Loucy (cell line): ENCODE results near the gene ADH1C.

Experiments
- H2AFZ ChIP-seq: fragments of 200-600 bp; sonication (generic); 2 replicates; pipeline ENCODE4 v1.6.0; 2016; ENCODE audit warnings: antibody characterized with exemption, mild to moderate bottlenecking, low read length, moderate library complexity
- H3F3A ChIP-seq: fragments of 200-600 bp; 2 replicates; pipeline ENCODE4 v1.6.0; 2016; ENCODE audit warnings: antibody characterized with exemption, low read depth, mild to moderate bottlenecking
- H3K27me3 ChIP-seq: fragments of 200-600 bp; sonication (generic); 2 replicates; pipeline ENCODE4 v1.6.1; 2014; ENCODE audit warnings: low read length, mild to moderate bottlenecking; ENCODE audit not compliant: insufficient read depth, poor library complexity, severe bottlenecking
- H3K36me3 ChIP-seq: fragments of 200-600 bp; sonication (generic); 2 replicates; pipeline ENCODE4 v1.6.1; 2016; ENCODE audit warnings: low read length; ENCODE audit not compliant: insufficient read depth
- H3K4me1 ChIP-seq: fragments of 200-600 bp; sonication (generic); 2 replicates; pipeline ENCODE4 v1.5.1; 2014; ENCODE audit warnings: low read length, mild to moderate bottlenecking; ENCODE audit not compliant: insufficient read depth, poor library complexity, severe bottlenecking
- H3K4me2 ChIP-seq: fragments of 200-600 bp; sonication (generic); 2 replicates; pipeline ENCODE4 v1.6.0; 2014; ENCODE audit warnings: antibody characterized with exemption, low read length, low read depth, mild to moderate bottlenecking; ENCODE audit not compliant: poor library complexity, severe bottlenecking
- H3K4me3 ChIP-seq: fragments of 200-600 bp; sonication (generic); 2 replicates; pipeline ENCODE4 v1.5.1; 2014; ENCODE audit warnings: low read length, mild to moderate bottlenecking, mixed read lengths; ENCODE audit not compliant: poor library complexity, severe bottlenecking
- H3K79me2 ChIP-seq: fragments of 200-600 bp; sonication (generic); 2 replicates; pipeline ENCODE4 v1.6.1; 2014; ENCODE audit warnings: low read length; ENCODE audit not compliant: insufficient read depth
- H3K9ac ChIP-seq: fragments of 200-600 bp; sonication (generic); 2 replicates; pipeline ENCODE4 v1.6.0; 2014; ENCODE audit warnings: mild to moderate bottlenecking, low read depth, low read length, moderate library complexity; ENCODE audit not compliant: poor library complexity, severe bottlenecking
- H3K9me2 ChIP-seq: fragments of 200-600 bp; sonication (generic); replicated peaks from 2 replicates; pipeline ENCODE4 v1.6.1; 2016; ENCODE audit warnings: low read depth, low read length, mixed read lengths
- H3K9me3 ChIP-seq: fragments of 200-600 bp; sonication (generic); 2 replicates; pipeline ENCODE4 v1.6.1; 2014; ENCODE audit warnings: mild to moderate bottlenecking, antibody characterized with exemption, low read length, low read depth; ENCODE audit not compliant: insufficient read depth
- H4K20me1 ChIP-seq: fragments of 200-600 bp; sonication (generic); 2 replicates; pipeline ENCODE4 v1.6.0; 2014; ENCODE audit warnings: antibody characterized with exemption, low read length, mild to moderate bottlenecking; ENCODE audit not compliant: insufficient read depth, poor library complexity, severe bottlenecking
- EZH2phosphoT487 ChIP-seq: fragments of 200-600 bp; IDR thresholded peaks from 2 replicates; pipeline ENCODE4 v1.6.1; 2018; ENCODE audit warnings: antibody characterized with exemption, mild to moderate bottlenecking, moderate library complexity, borderline replicate concordance
- TF ChIP-seq, protein P1 (sequence below): fragments of 200-600 bp; sonication (generic); conservative IDR thresholded peaks from 2 replicates; pipeline ENCODE4 v1.5.1; 2014; ENCODE audit warnings: mild to moderate bottlenecking, antibody characterized with exemption, low read length

Gene ADH1C

DNA sequence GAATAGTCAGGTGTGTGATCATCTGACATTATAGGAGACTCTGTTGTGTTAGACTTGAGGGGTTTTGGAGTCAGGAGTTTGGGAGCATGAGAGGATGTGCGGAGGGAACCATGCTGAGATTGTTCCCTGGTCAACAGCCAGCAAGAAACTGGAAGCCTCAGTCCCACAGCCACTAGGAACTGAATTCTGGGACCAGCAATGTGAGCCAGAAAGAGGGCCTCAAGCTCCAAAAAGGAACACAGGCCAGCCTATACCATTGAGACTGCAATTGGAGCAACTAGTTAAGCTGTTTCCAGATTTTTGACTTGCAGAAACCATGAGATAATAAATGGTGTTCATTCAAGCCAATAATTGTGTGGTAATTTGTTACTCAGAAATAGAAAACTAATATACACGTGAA lies 22.7 kb downstream of the ADH1C start:
- Histone ChIP-seq H3K4me3 (no peak overlapping the region), H3K79me2 (no peaks in the 10 kb centered on the region), H3K9ac (no peak overlapping the region), H3F3A (no peaks in the 10 kb centered on the region), H3K36me3 (no peaks in the 10 kb centered on the region), H3K9me3 (no peaks in the 10 kb centered on the region), H3K9me2 (no peaks in the 10 kb centered on the region), H4K20me1 (no peaks in the 10 kb centered on the region), H3K4me1 (no peaks in the 10 kb centered on the region), H3K27me3 (no peaks in the 10 kb centered on the region), H2AFZ (no peak overlapping the region), H3K4me2 (no peak overlapping the region)
- TF ChIP-seq EZH2phosphoT487 = no peak
- TF ChIP-seq, protein P1, sequence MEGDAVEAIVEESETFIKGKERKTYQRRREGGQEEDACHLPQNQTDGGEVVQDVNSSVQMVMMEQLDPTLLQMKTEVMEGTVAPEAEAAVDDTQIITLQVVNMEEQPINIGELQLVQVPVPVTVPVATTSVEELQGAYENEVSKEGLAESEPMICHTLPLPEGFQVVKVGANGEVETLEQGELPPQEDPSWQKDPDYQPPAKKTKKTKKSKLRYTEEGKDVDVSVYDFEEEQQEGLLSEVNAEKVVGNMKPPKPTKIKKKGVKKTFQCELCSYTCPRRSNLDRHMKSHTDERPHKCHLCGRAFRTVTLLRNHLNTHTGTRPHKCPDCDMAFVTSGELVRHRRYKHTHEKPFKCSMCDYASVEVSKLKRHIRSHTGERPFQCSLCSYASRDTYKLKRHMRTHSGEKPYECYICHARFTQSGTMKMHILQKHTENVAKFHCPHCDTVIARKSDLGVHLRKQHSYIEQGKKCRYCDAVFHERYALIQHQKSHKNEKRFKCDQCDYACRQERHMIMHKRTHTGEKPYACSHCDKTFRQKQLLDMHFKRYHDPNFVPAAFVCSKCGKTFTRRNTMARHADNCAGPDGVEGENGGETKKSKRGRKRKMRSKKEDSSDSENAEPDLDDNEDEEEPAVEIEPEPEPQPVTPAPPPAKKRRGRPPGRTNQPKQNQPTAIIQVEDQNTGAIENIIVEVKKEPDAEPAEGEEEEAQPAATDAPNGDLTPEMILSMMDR = no peak

DNA sequence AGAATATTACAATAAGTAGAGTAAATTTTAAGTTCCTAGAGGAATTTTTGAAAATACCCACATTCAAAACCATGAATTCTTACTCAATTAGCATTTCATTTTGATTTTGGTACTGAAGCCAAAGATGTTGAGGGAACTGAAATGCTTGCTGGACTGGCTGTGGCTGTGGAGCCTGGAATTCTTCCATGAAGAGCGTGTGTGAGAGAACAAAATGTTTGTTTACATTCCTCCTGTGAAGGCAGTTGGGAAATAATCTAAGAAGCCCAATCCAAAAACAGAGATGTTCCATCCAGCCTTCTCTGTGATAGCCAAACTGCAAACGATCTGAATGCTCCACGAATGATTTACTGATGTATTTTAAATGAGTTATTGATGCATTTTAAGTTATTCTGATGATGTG lies 27.6 kb downstream of the ADH1C start:
- Histone ChIP-seq H2AFZ (no peak overlapping the region), H3K36me3 (no peaks in the 10 kb centered on the region), H3K4me2 (no peak overlapping the region), H3K9me2 (no peaks in the 10 kb centered on the region), H3K4me1 (no peaks in the 10 kb centered on the region), H3K27me3 (no peaks in the 10 kb centered on the region), H3F3A (no peaks in the 10 kb centered on the region), H4K20me1 (no peaks in the 10 kb centered on the region), H3K9ac (no peak overlapping the region), H3K4me3 (no peak overlapping the region), H3K9me3 (no peaks in the 10 kb centered on the region), H3K79me2 (no peaks in the 10 kb centered on the region)
- TF ChIP-seq, protein P1 = no peak
- no peak for TF ChIP-seq EZH2phosphoT487

DNA sequence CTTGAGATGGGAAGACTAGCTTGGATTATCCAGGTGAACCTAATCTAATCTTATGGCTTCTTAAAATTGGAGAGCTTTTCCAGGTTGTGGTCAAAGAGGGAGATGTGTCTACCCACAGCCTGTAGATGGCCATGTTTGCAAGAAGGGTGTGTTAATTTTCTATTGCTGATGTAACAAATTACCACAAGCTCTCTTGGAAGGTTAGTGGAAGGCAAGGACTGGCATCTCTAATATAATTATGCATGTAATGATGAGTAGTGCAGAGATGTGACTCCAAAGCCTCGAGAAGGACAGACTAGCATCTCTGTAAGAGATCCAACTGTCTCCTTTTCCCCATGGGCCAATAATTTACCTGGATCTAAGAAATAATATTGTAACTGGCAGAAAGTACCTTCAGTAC lies 28.2 kb downstream of the ADH1C start:
- Histone ChIP-seq H3K4me3 (no peak overlapping the region), H3K36me3 (no peaks in the 10 kb centered on the region), H4K20me1 (no peaks in the 10 kb centered on the region), H3K9me2 (no peaks in the 10 kb centered on the region), H2AFZ (no peak overlapping the region), H3K9me3 (no peaks in the 10 kb centered on the region), H3K4me1 (no peaks in the 10 kb centered on the region), H3F3A (no peaks in the 10 kb centered on the region), H3K79me2 (no peaks in the 10 kb centered on the region), H3K27me3 (no peaks in the 10 kb centered on the region), H3K9ac (no peak overlapping the region), H3K4me2 (no peak overlapping the region)
- TF ChIP-seq, protein P1 = no peak
- TF ChIP-seq EZH2phosphoT487 = no peak
